ENCODE measurements around the gene CARD9. TPM values are rescaled to one million over a fixed set of nuclear protein-coding genes. Genes with fewer than 3 reads are reported as not detected.
"Not testable (repeated sequence)": the region's sequence is repeated elsewhere in the genome, so short reads cannot be mapped to it uniquely, and the experiment has no call there.

The CARD9 gene
- total RNA-seq, 1 donor: 8.5 TPM

DNA sequence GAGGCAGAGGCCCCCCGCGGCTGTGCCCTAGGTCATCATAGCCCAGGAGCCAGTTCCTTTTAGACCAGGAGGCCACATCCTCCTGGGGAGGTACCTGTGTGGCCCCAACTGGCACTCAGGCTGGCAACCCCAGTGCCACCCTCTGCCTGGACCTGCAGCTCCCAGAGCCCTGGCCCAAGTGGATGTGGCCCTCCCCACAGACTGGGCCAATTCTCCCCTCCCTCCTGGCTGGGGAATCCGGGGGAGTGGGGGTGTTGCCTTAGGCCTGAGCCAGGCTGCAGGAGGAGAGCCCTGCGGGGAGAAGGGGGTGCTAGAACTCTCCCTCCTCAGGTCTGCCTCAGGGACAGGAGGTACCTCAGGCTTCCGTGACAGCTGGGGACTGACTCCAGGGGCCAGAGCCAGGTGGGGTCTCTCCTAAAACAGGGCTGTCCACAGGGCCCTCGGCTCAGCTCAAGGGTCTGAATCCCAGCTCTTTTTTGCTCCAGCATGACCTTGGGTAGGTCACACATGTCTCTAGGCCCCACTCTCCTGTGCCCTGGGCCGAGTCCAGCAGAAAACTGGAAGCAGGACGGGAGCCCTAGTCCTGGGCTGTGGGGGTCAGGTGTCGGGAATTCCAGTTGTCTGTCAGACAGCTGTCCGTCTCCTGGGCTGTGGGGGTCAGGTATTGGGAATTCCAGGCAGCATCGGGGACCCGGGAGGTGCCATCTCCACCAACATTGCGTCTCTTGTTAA, 19.5 kb downstream of the CARD9 start:
- Histone ChIP-seq H3K27me3 (ENCODE audit: insufficient read depth, low read length) (no peaks in the 10 kb centered on the region), H3K4me1 (ENCODE audit: insufficient read depth, low read length) (no peaks in the 10 kb centered on the region), H3K4me3 (ENCODE audit: low read length) (no peak overlapping the region), H3K9me3 (ENCODE audit: low read depth, low read length) (no peaks in the 10 kb centered on the region)

DNA sequence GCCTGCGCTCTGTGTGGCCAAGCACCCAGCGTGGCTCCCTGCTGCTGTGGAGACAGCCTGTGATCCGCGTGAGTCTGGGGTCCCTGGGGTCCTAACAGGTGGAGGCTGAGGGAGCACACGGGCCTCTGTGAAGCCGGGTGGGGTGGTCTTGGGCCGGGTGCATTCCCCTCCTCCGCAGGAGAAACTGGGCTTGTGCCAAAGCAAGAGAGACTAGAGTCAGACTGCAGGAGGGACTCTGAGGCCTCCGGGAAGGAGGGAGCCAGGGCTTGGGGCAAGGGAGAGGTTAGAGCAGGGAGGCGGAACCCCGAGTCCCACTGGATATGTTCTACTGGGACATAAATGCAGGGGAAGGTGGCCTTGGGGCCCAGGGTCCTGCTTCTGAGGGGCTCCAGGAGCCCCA, 20.4 kb downstream of the CARD9 start:
- no peaks in the 10 kb centered on the region for H3K4me1 ChIP-seq (ENCODE audit: insufficient read depth, low read length)
- no peaks in the 10 kb centered on the region for H3K9me3 ChIP-seq (ENCODE audit: low read depth, low read length)

DNA sequence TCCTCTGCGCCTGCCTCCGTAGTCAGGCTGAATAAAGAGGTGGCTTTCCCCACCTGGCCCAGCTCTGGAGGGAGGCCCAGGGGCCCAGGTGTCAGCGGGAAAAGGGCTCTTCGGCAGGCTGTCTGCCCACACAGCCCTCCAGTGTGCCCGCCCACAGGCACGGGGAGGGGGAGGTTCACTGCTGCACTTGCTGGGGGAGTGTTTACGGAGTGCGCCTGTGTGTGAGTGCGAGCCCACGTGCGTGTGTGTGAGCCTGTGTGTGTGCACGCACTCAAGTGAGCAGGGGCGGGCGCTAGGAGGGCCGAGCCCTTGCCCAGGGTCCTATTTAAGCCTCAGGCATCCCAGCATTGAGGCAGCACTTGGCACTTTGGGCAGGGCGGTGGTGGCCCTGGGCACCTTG, 20.8 kb downstream of the CARD9 start:
- H3K27me3 ChIP-seq (ENCODE audit: insufficient read depth, low read length): no peaks in the 10 kb centered on the region
- H3K4me1 ChIP-seq (ENCODE audit: insufficient read depth, low read length): no peaks in the 10 kb centered on the region
- H3K9me3 ChIP-seq (ENCODE audit: low read depth, low read length): no peaks in the 10 kb centered on the region
- no peak overlapping the region for H3K4me3 ChIP-seq (ENCODE audit: low read length)

More for the DNA sequence above, 20.4 kb downstream of the CARD9 start:
- H3K27me3 ChIP-seq (ENCODE audit: insufficient read depth, low read length): no peaks in the 10 kb centered on the region
- H3K4me3 ChIP-seq (ENCODE audit: low read length): no peak overlapping the region

DNA sequence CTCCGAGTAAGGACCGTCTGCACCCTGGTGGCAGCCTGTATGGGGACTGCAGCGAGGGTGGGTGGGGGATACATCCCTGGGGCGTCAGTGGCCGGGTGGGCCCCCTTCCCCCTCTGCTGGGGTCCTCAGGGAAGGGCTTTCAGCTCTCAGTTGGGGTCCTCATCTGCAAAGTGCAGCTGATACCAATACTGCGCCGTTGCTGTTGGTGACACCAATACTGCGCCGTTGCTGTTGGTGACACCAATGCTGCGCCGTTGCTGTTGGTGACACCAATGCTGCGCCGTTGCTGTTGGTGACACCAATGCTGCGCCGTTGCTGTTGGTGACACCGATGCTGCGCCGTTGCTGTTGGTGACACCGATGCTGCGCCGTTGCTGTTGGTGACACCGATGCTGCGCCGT, 21.6 kb downstream of the CARD9 start:
- not testable (repeated sequence) for H3K4me1 ChIP-seq (ENCODE audit: insufficient read depth, low read length); H3K9me3 ChIP-seq (ENCODE audit: low read depth, low read length); H3K27me3 ChIP-seq (ENCODE audit: insufficient read depth, low read length)

DNA sequence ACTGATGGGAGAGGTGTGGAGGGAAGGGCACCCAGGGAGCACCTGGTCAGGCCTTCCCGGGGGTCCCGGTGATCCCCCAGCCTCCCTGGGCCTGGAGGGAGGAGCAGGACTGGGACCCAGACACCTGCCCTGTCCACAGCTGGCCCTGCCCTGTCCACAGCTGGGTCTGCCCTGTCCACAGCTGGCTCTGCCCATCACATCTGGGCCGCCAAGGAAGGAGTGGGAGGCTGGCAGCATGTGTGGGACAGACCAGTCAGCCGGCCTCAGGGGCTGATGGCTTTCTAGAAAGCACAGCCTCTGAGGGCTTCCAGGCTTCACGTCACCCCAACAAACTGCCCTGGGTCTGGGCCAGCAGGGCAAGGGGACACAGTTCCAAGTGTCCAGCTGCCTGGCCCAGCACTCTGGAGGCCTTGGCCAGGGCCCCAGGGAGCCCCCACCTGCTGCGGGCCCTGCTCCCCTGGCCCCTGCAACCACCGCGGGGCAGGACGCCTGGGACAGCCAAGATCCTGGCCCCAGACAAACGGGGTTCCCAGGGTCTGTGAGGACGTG, 22.1 kb downstream of the CARD9 start:
- Histone ChIP-seq H3K4me3 (ENCODE audit: low read length) (no peak overlapping the region), H3K27me3 (ENCODE audit: insufficient read depth, low read length) (no peaks in the 10 kb centered on the region), H3K4me1 (ENCODE audit: insufficient read depth, low read length) (no peaks in the 10 kb centered on the region), H3K9me3 (ENCODE audit: low read depth, low read length) (no peaks in the 10 kb centered on the region)

More for the DNA sequence above, 21.6 kb downstream of the CARD9 start:
- H3K4me3 ChIP-seq (ENCODE audit: low read length): not testable (repeated sequence)

DNA sequence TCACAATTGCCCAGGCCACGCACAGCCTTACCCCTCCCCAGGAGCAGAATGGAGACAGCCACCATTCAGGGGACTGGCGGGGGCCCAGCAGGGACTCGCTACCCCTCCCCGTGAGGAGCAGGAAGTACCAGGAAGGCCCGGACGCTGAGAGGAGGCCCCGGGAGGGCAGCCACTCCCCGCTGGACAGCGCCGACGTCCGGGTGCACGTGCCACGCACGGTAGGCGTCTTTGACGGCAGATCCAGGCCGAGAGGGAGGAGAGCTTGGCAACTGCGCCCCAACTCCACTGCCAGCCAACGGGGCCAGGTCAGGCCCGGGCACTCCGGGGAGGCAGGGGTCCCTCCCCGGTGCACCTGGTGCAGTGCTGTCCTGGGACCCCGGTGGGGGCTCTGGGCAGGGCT, 23.9 kb downstream of the CARD9 start:
- H3K27me3 ChIP-seq (ENCODE audit: insufficient read depth, low read length): no peaks in the 10 kb centered on the region
- no peaks in the 10 kb centered on the region for H3K9me3 ChIP-seq (ENCODE audit: low read depth, low read length)
- H3K4me1 ChIP-seq (ENCODE audit: insufficient read depth, low read length): no peaks in the 10 kb centered on the region
- H3K4me3 ChIP-seq (ENCODE audit: low read length): no peak overlapping the region

DNA sequence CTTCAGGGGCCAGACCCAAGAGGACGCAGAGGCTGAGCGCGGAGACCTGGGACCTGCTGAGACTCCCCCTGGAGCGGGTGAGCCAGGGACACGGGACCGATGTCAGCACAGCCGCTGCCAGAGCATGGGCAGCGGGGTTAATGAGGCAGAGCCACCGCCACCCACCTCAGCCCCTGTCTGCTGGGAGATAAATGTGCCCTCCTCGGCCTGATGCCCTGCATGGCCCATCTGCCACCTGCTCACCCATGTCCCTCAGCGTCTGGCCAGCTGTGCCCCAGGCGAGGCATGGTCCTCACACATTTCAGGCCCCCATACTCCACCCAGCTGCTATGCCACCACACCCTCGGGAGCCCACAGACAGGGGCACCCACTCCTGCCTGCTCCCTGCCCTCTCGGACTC, 24.8 kb downstream of the CARD9 start:
- no peaks in the 10 kb centered on the region for H3K4me1 ChIP-seq (ENCODE audit: insufficient read depth, low read length)
- no peaks in the 10 kb centered on the region for H3K27me3 ChIP-seq (ENCODE audit: insufficient read depth, low read length)
- no peak overlapping the region for H3K4me3 ChIP-seq (ENCODE audit: low read length)
- H3K9me3 ChIP-seq (ENCODE audit: low read depth, low read length): no peaks in the 10 kb centered on the region

DNA sequence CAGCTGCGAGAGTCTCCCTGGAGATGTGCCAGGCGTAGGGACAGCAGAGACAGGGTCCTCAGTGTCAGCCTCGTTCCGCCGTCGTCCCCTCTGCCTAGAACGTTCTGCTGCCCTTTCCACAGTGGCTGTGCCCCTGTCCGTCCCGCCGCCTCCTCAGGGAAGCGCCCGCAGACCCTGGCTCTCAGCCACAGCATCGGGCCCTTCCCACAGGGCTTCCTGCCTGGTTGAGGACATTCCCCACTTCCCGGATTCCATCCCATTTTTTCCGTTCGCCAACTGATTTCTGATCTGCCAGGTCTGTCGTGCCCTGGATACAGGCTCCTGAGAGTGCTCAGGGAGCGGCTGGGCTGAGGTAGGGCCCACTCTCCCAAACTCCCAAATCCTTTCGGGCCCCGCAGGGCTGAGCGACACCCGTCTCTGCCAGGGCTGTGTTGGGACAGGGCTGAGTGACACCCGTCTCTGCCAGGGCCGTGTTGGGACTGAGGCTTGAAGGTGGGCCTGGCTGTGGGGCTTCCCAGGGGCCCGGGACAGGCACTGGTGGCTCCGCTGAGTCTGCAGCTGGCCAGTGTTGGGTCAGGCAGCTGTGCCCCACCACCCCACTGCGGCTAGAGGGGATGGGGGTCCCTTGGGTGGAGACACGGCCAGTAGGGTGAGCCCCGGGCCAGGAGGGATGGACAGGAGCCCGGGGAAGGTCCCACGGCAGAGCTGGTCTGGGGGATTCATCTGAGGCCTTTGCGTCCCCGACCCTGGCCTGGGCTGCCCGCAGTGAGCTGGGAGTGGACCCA, 25.8 kb downstream of the CARD9 start:
- Histone ChIP-seq H3K4me3 (ENCODE audit: low read length) (no peak overlapping the region), H3K27me3 (ENCODE audit: insufficient read depth, low read length) (no peaks in the 10 kb centered on the region), H3K9me3 (ENCODE audit: low read depth, low read length) (no peaks in the 10 kb centered on the region), H3K4me1 (ENCODE audit: insufficient read depth, low read length) (no peaks in the 10 kb centered on the region)

DNA sequence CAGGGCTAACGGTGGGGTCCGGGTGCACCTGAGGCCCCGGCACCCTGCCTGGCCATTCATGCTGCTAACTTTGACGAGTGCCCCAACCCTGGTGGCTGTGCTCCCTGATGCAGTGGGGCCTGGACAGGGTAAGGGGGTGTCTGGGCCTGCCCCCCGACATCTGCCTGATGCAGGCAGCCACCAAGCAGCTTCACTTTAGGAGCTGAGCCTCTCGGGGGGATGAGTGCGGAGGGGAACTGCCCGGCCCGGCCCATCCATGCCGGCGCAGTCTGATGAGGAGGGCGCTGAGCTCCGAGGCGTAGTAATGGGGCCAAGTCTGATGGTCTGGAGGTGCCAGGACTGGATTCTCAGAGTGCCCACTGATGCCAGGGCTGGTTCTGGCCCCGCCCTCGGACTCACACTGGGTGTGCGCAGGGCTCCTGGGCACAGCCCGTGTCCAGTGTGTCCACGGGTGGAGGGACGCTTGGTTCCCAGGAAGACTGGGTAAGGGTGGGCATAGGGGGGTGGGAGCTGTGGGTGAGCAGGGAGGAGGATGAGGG, 26.5 kb downstream of the CARD9 start:
- Histone ChIP-seq H3K4me3 (ENCODE audit: low read length) (no peak overlapping the region), H3K9me3 (ENCODE audit: low read depth, low read length) (no peaks in the 10 kb centered on the region), H3K4me1 (ENCODE audit: insufficient read depth, low read length) (no peaks in the 10 kb centered on the region), H3K27me3 (ENCODE audit: insufficient read depth, low read length) (no peaks in the 10 kb centered on the region)

DNA sequence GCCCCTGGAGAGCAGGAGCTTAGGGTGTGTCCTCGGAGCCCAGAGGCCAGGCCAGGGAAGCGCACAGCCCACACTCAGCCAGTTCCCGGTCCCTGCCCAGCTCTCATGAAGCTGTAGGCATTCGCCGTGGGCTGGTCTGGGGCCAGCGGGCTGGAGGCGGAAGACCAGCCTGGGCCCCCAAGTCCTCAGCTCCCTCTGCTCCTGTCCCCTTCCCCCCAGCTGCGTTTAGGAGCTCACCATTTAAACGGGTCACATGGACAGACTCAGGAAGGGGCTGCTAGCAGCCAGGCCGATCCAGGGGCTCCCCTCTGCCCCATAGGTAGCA, 27.4 kb downstream of the CARD9 start:
- H3K4me3 ChIP-seq (ENCODE audit: low read length): no peak overlapping the region
- no peaks in the 10 kb centered on the region for H3K27me3 ChIP-seq (ENCODE audit: insufficient read depth, low read length)
- no peaks in the 10 kb centered on the region for H3K9me3 ChIP-seq (ENCODE audit: low read depth, low read length)
- H3K4me1 ChIP-seq (ENCODE audit: insufficient read depth, low read length): no peaks in the 10 kb centered on the region

DNA sequence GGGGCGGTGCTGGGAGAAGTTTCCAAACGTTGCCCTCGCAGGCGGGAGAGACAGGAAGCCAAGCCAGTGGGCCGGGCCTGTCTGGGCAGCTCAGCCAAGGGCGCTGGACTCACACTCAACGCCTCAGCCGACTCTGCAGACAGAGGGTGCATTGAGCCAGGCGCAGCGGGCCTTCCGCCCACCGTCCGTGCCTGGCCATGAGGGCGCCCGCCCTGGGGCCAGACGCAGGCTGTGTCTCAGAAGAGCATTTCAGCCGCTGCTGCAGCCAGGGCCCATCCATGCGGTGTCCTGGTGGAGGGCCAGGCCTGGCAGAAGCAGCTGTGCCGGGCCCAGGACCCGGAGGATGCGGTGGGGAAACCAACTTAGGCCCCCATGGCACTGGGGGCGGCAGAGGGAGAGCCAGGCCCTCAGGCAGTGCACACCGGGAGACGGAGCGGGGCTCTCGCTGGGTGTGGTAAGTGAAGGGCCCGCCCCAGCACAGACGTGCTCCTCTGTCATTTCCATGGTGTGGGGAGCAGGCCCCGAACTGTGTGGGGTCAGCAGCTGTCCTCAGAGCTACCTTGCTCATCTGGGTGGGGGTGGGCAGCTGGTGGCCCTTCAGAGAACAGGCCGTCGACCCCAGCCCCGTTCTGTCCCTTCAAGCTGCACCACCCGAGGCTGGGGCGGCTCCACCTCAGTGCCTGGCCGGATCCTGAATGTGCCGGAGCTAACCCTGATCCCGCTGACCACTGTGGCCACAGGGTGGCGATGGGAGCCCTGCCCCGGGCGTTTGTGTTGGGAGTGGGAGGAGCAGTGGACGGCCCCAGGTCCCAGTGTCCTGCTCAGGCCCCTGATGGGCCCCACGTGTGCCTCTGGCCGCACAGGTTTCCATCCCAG, 27.9 kb downstream of the CARD9 start:
- no peak overlapping the region for H3K4me3 ChIP-seq (ENCODE audit: low read length)
- no peaks in the 10 kb centered on the region for H3K27me3 ChIP-seq (ENCODE audit: insufficient read depth, low read length)
- H3K9me3 ChIP-seq (ENCODE audit: low read depth, low read length): no peaks in the 10 kb centered on the region
- H3K4me1 ChIP-seq (ENCODE audit: insufficient read depth, low read length): no peaks in the 10 kb centered on the region

DNA sequence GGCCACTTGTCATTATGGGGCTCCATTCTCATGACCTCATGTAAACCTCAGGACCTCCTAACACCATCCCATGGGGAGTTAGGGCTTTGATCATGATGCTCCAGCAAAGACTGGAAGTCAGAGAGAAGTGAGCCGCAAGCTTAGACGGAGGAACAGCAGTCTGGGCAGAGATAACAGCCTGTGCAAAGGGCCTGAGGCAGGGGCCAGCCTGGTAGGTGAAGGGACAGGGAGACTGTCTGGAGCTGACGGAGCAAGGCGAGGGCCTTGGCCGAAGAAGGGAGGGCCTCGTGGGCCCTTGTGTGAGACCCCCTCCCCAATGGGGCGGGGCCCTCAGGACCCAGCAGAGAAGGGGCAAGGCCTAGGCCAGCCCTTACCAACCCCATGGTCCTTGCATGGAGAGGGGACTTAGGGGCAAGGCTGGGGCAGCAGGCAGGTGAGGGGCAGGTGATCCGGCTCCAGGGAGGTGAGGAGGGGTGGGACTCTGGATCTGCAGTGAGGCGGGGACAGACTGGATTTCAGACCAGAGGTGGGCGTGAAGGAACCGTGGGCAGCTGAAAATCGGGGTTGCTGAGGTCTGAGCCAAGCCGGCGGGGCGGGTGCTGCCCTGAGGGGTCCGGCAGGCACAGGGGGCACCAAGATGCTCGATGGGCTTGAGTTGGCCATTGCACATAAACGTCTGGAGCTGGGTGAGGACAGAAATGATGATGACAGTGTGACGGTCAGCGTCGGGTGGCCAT, 28.8 kb downstream of the CARD9 start:
- Histone ChIP-seq H3K4me3 (ENCODE audit: low read length) (no peak overlapping the region), H3K9me3 (ENCODE audit: low read depth, low read length) (no peaks in the 10 kb centered on the region), H3K4me1 (ENCODE audit: insufficient read depth, low read length) (no peaks in the 10 kb centered on the region), H3K27me3 (ENCODE audit: insufficient read depth, low read length) (no peaks in the 10 kb centered on the region)

DNA sequence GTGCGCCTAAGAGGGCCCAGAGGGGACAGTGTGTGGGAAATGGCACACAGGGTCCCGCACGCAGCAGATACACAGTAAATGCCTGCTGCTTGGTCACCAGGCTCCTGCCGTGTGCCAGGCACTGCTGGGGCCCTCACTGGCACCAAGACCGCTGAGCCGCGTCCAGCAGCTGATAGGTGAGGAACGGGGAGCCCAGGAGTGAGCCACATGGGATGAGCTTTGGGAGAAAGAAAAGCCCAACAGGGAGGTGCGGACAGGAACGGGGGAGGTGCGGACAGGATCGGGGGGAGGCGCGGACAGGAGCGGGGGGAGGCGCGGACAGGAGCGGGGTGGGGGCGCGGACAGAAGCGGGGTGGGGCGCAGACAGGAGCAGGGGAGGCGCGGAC, 29.6 kb downstream of the CARD9 start:
- Histone ChIP-seq H3K4me1 (ENCODE audit: insufficient read depth, low read length) (no peaks in the 10 kb centered on the region), H3K9me3 (ENCODE audit: low read depth, low read length) (no peaks in the 10 kb centered on the region), H3K4me3 (ENCODE audit: low read length) (no peak overlapping the region), H3K27me3 (ENCODE audit: insufficient read depth, low read length) (no peaks in the 10 kb centered on the region)

DNA sequence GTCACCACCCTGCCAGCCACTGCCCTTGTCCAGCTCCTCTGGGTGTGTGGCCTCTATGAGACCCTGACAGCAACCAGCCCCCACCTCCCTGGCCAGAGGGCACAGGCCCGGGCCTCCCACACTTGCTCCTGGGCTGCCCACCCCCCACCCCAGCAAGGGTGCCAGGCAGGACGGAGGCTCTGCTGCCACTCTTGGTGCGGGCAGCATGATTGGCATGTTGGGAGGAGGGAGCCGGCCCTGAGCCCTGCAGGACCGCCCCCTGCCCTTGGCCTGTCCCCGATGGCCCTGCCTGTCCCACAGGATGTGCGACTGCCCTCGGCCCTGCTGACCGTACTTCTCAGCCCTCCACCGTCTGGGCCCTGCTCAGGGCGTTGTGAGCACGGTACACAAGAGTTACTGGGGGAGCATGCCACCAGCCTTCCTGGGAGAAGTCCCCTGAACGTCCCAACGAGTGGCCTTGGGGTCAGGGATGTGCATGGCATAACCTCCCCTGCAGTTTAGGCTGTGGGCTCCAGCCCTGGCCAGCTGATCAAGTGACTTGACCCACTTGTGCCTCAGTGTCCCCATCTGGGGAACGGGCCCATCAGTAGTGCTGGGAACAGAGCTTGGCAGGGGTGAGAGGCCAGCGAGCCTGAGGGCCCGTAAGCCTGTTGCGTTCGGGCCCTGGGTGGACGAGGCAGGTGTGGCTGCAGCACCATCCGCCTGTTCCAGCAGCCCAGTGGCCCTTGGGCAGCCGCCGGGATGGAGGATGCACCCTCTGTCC, 30.2 kb downstream of the CARD9 start:
- H3K4me3 ChIP-seq (ENCODE audit: low read length): no peak overlapping the region
- no peaks in the 10 kb centered on the region for H3K4me1 ChIP-seq (ENCODE audit: insufficient read depth, low read length)
- no peaks in the 10 kb centered on the region for H3K9me3 ChIP-seq (ENCODE audit: low read depth, low read length)
- H3K27me3 ChIP-seq (ENCODE audit: insufficient read depth, low read length): no peaks in the 10 kb centered on the region

Measured in mononuclear cell (primary cell).